GM12892 (cell line): ENCODE measurements around the gene TRIO.

Experiments
- POLR2A ChIP-seq: IDR thresholded peaks from 2 replicates; pipeline ENCODE4 v1.6.1; 2011; ENCODE audit warnings: low read depth, low read length, control low read depth
- POLR2AphosphoS5 ChIP-seq: IDR thresholded peaks from 2 replicates; pipeline ENCODE4 v1.6.1; 2011; ENCODE audit warnings: low read depth, low read length, control low read depth

- TF ChIP-seq POLR2A = no peak
- no peak for TF ChIP-seq POLR2AphosphoS5
These were observed 319.5 kb downstream of the TRIO start for GRCh38 chr5:14462681-14463080.
